Muscle of arm (tissue), 12 donors: ENCODE results near the gene GSN. TPM values are rescaled to one million over a fixed set of nuclear protein-coding genes. Genes with fewer than 3 reads are reported as not detected.

Source experiments
- DNase-seq: peaks from one replicate; pipeline ENCODE4 v3.0.0-alpha.2; 2013
- polyA plus RNA-seq, 12 donors: library from polyadenylated mRNA; unstranded; fragments of 120-200 nt; gene quantifications; one replicate each; pipeline ENCODE4 v1.2.1, GENCODE V29; 2013; ENCODE audit not compliant: insufficient read length in 12 of 12

GSN gene
- polyA plus RNA-seq, 12 donors: 210 to 597 (median 263) TPM

GRCh38 chr9:121367306-121368137 lies 99.6 kb downstream of the GSN start:
- no peak for DNase-seq

GRCh38 chr9:121368138-121368522 lies 100.2 kb downstream of the GSN start:
- no peak for DNase-seq

- DNase-seq: no peak
Observed at GRCh38 chr9:121368745-121369144, 100.8 kb downstream of the GSN start.

- DNase-seq: peak; percentile 87
Observed at GRCh38 chr9:121369595-121370265, 101.8 kb downstream of the GSN start, which contains the start of gene STOM. Gene STOM (minus strand): TSS chr9:121370250. CDS start chr9:121370187, 63 bp downstream.

GRCh38 chr9:121371495-121372061 lies 103.6 kb downstream of the GSN start:
- no peak for DNase-seq

GRCh38 chr9:121372239-121373010 lies 104.5 kb downstream of the GSN start:
- no peak for DNase-seq

- DNase-seq: peak; percentile 63
Observed at GRCh38 chr9:121373011-121373729, 105.2 kb downstream of the GSN start.

GRCh38 chr9:121376214-121376830 lies 108.4 kb downstream of the GSN start:
- no peak for DNase-seq

- DNase-seq: no peak
Observed at GRCh38 chr9:121380846-121381245, 112.9 kb downstream of the GSN start.

Other genes starting within 250 kb of the GSN start
- 10 to 100 TPM in 4 of 12 donors, 1 to 10 TPM in 7, not detected in 1; 5.0 to 13.7 (median 9.1) TPM for gene C5, start 217.9 kb upstream of the GSN start, polyA plus RNA-seq
- 10 to 100 TPM in 11 of 12 donors, not detected in 1; 13.6 to 43.6 (median 20.3) TPM for gene CNTRL, start 193.2 kb upstream of the GSN start, polyA plus RNA-seq
- 10 to 100 TPM in 11 of 12 donors, not detected in 1; 51.5 to 77.2 (median 62.0) TPM for gene RAB14, start 66.3 kb upstream of the GSN start, polyA plus RNA-seq
- gene STOM, start 102.1 kb downstream of the GSN start, polyA plus RNA-seq: 10 to 100 TPM in 11 of 12 donors, not detected in 1; 58.4 to 95.4 (median 74.8) TPM
- gene GGTA1, start 231.7 kb downstream of the GSN start, polyA plus RNA-seq: 10 to 100 TPM in 9 of 12 donors, 1 to 10 TPM in 2, not detected in 1; 7.9 to 21.5 (median 13.1) TPM